ENCODE data around the gene LSM7.

The LSM7 gene

DNA sequence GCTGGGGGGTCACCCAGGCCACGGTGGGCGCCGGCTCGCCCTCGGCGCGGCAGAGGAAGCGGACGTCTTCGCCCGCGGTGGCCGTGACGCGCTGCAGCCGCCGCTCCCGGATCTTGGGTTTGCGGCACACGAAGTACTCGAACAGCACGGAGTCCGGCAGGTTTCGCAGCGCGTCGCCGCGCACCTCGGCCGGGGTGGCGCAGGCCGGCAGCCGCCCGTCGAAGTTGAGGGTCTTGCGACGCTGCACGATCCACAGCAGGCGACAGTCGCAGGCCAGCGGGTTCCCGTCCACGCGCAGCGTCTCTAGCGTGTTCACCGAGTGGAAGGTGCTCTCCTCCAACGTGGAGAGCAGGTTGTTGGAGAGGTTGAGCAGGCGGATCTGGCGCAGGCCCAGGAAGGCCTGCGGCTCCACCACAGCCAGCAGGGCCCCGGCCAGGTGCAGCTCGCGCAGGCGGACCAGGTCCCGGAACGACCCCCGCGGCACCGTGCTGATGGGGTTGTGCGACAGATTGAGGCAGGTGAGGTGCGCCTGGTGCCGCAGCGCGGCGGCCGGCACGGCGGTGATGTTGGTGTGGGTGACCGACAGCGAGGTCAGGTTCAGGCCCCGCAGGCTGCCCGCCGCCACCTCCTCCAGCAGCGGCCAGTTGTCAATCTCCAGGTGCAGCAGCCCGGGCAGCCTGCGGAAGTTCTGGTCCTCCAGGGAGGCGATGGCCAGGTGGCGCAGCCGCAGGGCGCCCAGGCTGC, 37.8 kb downstream of the LSM7 start:
- TF ChIP-seq, protein P1, sequence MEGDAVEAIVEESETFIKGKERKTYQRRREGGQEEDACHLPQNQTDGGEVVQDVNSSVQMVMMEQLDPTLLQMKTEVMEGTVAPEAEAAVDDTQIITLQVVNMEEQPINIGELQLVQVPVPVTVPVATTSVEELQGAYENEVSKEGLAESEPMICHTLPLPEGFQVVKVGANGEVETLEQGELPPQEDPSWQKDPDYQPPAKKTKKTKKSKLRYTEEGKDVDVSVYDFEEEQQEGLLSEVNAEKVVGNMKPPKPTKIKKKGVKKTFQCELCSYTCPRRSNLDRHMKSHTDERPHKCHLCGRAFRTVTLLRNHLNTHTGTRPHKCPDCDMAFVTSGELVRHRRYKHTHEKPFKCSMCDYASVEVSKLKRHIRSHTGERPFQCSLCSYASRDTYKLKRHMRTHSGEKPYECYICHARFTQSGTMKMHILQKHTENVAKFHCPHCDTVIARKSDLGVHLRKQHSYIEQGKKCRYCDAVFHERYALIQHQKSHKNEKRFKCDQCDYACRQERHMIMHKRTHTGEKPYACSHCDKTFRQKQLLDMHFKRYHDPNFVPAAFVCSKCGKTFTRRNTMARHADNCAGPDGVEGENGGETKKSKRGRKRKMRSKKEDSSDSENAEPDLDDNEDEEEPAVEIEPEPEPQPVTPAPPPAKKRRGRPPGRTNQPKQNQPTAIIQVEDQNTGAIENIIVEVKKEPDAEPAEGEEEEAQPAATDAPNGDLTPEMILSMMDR (IDR thresholded peaks at IDR 0.05), result no peak
- intact Hi-C loops (cut with DNase I; ENCODE audit: low total_unique reads), result no loop called here
- H3K27ac ChIP-seq, result no peak overlapping the region
- no peak for DNase-seq
- H3K4me3 ChIP-seq, result peak overlapping the region; percentile 36 to 39
- no peaks in the 10 kb centered on the region for H3K36me3 ChIP-seq
- peaks cover 0 to 49% (median 41%) of the 10 kb centered on the region in 4 donors for H3K4me1 ChIP-seq
- peaks cover 0 to 44% of the 10 kb centered on the region in 2 donors for H3K27me3 ChIP-seq
- no peaks in the 10 kb centered on the region for H3K9me3 ChIP-seq

DNA sequence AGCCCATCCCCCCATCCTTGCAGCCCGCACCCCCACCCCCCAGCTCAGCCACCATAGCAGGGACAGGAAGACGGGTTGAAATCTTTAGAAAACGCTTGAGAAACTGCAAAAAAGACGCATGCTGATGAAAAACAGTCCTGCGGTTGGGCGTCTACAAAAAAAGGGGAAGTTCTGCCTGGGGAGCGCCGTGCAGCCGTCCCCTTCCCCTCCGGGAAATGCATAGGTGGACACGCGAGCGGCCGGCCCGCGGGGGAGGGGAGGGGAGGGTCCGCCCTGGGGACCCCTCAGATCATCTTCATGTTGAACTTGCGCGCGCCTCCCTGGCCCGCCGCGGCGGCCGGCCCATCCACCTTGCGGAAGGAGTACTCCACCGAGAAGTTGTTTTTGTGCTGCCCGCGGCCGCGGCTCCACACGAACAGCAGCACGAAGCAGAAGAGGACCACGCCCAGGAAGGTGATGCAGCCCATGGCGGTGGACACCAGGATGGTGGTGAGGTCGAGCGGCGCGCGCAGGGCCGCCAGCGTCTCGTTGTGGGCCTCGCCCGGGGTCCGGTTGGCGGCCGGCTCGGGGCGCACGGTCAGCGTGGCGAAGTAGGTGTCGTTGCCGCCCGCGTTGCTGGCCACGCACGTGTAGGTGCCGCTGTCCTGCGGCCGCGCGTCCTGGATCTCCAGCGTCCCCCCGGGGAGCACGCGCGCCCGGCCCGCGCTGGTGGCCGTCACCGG, 38.5 kb downstream of the LSM7 start:
- Histone ChIP-seq H3K9me3 (no peaks in the 10 kb centered on the region), H3K4me1 (peaks cover 0 to 42% (median 36%) of the 10 kb centered on the region in 4 donors), H3K4me3 (peak overlapping the region; percentile 36 to 39), H3K36me3 (no peaks in the 10 kb centered on the region), H3K27ac (no peak overlapping the region), H3K27me3 (peaks cover 0 to 44% of the 10 kb centered on the region in 2 donors)
- intact Hi-C loops (cut with DNase I; ENCODE audit: low total_unique reads), result no loop called here
- TF ChIP-seq, protein P1 (IDR thresholded peaks at IDR 0.05), result no peak
- no peak for DNase-seq

DNA sequence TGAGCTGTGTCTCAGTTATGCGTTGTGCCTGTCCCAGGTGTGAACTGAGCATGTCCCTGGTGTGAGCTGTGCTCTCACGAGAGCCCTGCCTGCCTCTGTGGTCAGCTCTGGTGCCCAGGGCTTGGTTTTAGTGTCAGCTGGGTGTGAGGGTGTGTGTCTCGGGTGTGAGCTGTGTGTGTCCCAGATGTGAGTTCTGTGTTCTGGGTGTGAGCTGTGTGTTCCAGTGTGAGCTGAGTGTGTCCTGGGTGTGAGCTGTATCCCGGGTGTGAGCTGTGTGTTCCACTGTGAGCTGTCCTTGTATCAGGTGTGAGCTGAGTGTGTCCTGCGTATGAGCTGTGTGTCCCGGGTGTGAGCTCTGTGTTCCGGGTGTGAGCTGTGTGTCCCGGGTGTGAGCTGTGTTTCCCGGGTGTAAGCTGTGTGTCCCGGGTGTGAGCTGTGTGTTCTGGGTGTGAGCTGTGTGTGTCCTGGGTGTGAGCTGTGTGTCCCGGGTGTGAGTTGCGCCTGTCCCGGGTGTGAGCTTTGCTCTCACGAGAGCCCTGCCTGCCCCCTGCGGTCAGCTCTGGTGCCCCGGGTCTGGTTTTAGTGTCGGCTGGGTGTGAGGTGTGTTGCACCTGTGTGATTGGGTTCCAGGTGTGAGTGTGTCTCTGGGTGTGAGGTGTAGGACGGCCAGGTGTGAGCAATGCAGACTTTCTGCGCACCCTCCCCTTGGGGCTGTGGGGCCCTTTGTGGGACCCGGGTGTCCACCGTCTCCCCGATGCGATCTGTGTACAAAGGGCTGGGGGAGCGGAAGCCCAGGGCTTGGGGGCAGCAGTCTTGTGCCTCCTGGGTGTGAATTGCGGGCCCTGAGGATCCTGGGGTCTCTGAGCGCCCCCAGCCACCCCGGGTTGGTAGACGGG, 39.3 kb downstream of the LSM7 start:
- TF ChIP-seq, protein P1 (IDR thresholded peaks at IDR 0.05), result no peak
- H3K27ac ChIP-seq, result no peak overlapping the region
- H3K36me3 ChIP-seq, result no peaks in the 10 kb centered on the region
- H3K4me3 ChIP-seq, result peak overlapping the region in 1 of 2 donors; percentile 39
- DNase-seq, result no peak
- intact Hi-C loops (cut with DNase I; ENCODE audit: low total_unique reads), result no loop called here
- H3K4me1 ChIP-seq, result peaks cover 0 to 34% (median 28%) of the 10 kb centered on the region in 4 donors
- peaks cover 0 to 44% of the 10 kb centered on the region in 2 donors for H3K27me3 ChIP-seq
- H3K9me3 ChIP-seq, result no peaks in the 10 kb centered on the region

DNA sequence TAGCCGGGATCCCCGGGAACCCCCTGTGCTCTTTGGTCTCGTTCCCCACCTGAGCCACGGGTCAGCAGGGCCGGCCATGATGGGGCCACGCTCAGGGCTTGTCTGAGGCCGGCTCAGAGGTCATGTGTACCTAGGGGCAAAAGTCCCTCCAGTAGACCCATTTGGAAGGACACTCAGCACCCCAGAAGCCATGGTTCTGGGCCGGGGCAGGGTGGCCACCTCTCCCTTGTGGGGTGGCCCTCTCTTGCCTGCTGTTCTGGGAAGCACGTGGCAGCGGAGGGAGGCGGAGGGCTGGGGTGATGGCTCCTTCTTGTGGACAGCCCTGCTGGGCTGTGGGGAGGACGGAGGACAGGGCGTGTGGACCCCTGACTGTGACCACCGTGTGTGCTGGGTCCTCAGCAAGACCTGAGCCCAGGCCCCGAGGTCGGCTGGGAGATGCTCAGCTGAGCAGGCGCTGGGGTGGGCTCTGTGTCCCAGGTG, 40.0 kb downstream of the LSM7 start:
- intact Hi-C loops (cut with DNase I; ENCODE audit: low total_unique reads), result no loop called here
- Histone ChIP-seq H3K27ac (no peak overlapping the region), H3K27me3 (peaks cover 0 to 44% of the 10 kb centered on the region in 2 donors), H3K4me1 (peaks cover 0 to 28% (median 25%) of the 10 kb centered on the region in 4 donors), H3K4me3 (no peak overlapping the region), H3K9me3 (no peaks in the 10 kb centered on the region), H3K36me3 (no peaks in the 10 kb centered on the region)
- TF ChIP-seq, protein P1 (IDR thresholded peaks at IDR 0.05), result no peak
- DNase-seq, result no peak
